ENCODE results near the gene HAAO.

DNA sequence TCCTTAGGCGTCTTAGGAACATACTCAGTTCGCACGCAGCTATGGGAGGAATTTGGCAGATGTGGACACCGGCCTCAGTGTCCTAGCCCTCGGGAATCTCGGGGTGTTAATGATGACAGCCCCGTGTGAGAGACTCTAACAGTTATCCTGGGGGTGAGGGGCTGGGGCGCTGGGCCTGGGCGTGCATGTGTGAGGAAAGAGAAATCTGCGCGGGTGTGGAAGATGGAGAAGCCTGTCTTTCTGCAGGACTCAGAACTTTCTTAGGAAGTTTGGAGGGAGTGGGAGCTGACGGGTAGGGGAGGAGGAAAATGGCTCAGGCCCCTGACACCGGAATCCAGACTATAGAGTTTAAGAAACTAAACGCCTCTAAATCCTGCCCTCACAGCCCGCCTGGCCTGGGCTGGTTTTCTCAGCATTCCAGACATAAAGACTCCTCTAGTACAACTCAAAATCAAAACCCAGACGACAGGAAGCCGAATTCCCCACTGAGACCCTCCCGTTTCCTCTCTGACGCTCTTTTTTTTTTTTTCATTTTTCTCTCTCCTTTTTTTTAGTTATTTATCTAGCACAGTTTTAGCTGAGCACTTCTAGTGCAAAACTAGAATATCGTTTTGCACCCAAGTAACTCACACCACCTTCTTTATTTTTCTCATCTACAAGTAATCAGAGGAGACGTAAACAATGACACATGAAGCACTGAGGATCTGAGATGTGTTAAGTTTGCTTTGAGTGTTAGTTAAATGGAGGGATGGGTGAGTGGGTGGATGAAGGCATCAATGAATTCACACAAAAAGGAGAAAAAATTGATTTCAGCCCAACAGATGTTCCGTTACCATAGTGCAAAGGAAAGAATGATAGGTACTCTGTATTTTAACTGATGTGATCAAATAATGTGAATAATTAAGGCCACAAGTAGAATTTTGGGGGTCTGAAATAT lies 1.2 kb upstream of the HAAO start:
- TF ChIP-seq, protein P1, sequence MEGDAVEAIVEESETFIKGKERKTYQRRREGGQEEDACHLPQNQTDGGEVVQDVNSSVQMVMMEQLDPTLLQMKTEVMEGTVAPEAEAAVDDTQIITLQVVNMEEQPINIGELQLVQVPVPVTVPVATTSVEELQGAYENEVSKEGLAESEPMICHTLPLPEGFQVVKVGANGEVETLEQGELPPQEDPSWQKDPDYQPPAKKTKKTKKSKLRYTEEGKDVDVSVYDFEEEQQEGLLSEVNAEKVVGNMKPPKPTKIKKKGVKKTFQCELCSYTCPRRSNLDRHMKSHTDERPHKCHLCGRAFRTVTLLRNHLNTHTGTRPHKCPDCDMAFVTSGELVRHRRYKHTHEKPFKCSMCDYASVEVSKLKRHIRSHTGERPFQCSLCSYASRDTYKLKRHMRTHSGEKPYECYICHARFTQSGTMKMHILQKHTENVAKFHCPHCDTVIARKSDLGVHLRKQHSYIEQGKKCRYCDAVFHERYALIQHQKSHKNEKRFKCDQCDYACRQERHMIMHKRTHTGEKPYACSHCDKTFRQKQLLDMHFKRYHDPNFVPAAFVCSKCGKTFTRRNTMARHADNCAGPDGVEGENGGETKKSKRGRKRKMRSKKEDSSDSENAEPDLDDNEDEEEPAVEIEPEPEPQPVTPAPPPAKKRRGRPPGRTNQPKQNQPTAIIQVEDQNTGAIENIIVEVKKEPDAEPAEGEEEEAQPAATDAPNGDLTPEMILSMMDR (IDR thresholded peaks at IDR 0.05) = no peak
- TF ChIP-seq POLR2A (IDR thresholded peaks at IDR 0.05) = no peak

All from Peyer's patch (tissue), 4 donors.